IMR-90 (cell line): ENCODE results near the gene APEX1. TPM values are rescaled to one million over a fixed set of nuclear protein-coding genes. Genes with fewer than 3 reads are reported as not detected.
A peak's percentile ranks its signal among the peaks of the same experiment; 100 is the strongest.

ENCODE experiments used
- ATAC-seq: fragments of 200-7000 bp; cut with Tn5 transposase; 2 replicates; pipeline ENCODE4 v1.9.1; 2020; ENCODE audit warnings: low read depth, mild to moderate bottlenecking, moderate library complexity
- BruUV-seq: library from RNA; stranded (reverse); fragments of 400-500 nt; replicated peaks from 2 replicates; lab custom pipeline; 2021; lab: Mats Ljungman, UMichigan
- CTCF ChIA-PET: fragments of 300-600 bp; formaldehyde crosslinking; extraction: SDS; loops from one replicate; lab custom pipeline; 2021; ENCODE audit warnings: antibody characterized with exemption; lab: Yijun Ruan, JAX
- POLR2A ChIA-PET: fragments of 300-600 bp; sonication (Branson Sonifier 250); formaldehyde crosslinking; loops from one replicate; lab custom pipeline; 2022; ENCODE audit warnings: antibody characterized with exemption; ENCODE audit not compliant: unreplicated experiment; lab: Charles Lee
- DNase-seq: peaks from one replicate; pipeline ENCODE4 v3.0.0; 2013
- H2AFZ ChIP-seq: replicated peaks from 2 replicates; pipeline ENCODE3; 2013; ENCODE audit warnings: low read length, mild to moderate bottlenecking; ENCODE audit not compliant: poor library complexity
- H2AK5ac ChIP-seq: 2 replicates; pipeline ENCODE4 v1.6.1; 2013; ENCODE audit warnings: low read depth, low read length, inconsistent platforms
- H2AK9ac ChIP-seq: replicated peaks from 2 replicates; pipeline ENCODE3; 2013; ENCODE audit warnings: mild to moderate bottlenecking, low read depth, low read length, moderate library complexity; ENCODE audit not compliant: poor library complexity
- H2BK120ac ChIP-seq: 2 replicates; pipeline ENCODE4 v1.6.1; 2013; ENCODE audit warnings: low read depth, low read length, inconsistent platforms
- H2BK15ac ChIP-seq: 3 replicates; pipeline ENCODE4 v1.6.1; 2013; ENCODE audit warnings: low read depth, low read length, inconsistent platforms
- H2BK20ac ChIP-seq: 2 replicates; pipeline ENCODE4 v1.6.1; 2013; ENCODE audit warnings: low read depth, mild to moderate bottlenecking, inconsistent platforms, low read length, moderate library complexity
- H2BK5ac ChIP-seq: 2 replicates; pipeline ENCODE4 v1.6.1; 2013; ENCODE audit warnings: mild to moderate bottlenecking, low read depth, low read length, inconsistent platforms; ENCODE audit not compliant: poor library complexity, severe bottlenecking
- H3K14ac ChIP-seq: replicated peaks from 2 replicates; pipeline ENCODE4 v1.6.1; 2013; ENCODE audit warnings: low read depth, low read length, inconsistent platforms
- H3K18ac ChIP-seq: 2 replicates; pipeline ENCODE4 v1.6.1; 2013; ENCODE audit warnings: low read depth, low read length, control low read depth
- H3K23ac ChIP-seq: 2 replicates; pipeline ENCODE4 v1.6.1; 2013; ENCODE audit warnings: low read depth, low read length, inconsistent platforms
- H3K27ac ChIP-seq: 2 replicates; pipeline ENCODE4 v1.5.1; 2013; ENCODE audit warnings: mild to moderate bottlenecking, control low read depth, low read length; ENCODE audit not compliant: insufficient read depth
- H3K27me3 ChIP-seq: 2 replicates; pipeline ENCODE4 v1.6.1; 2013; ENCODE audit warnings: low read length; ENCODE audit not compliant: control insufficient read depth, insufficient read depth
- H3K36me3 ChIP-seq: 2 replicates; pipeline ENCODE4 v1.6.1; 2013; ENCODE audit warnings: low read length, mixed read lengths; ENCODE audit not compliant: control insufficient read depth, insufficient read depth
- H3K4ac ChIP-seq: 2 replicates; pipeline ENCODE4 v1.6.1; 2013; ENCODE audit warnings: low read depth, low read length, inconsistent platforms
- H3K4me1 ChIP-seq: 2 replicates; pipeline ENCODE4 v1.6.1; 2013; ENCODE audit warnings: low read length, mixed read lengths; ENCODE audit not compliant: control insufficient read depth, insufficient read depth
- H3K4me2 ChIP-seq: 2 replicates; pipeline ENCODE4 v1.6.1; 2013; ENCODE audit warnings: low read depth, mild to moderate bottlenecking, control low read depth, low read length, moderate library complexity
- H3K4me3 ChIP-seq: 2 replicates; pipeline ENCODE4 v1.5.1; 2013; ENCODE audit warnings: low read depth, mild to moderate bottlenecking, control low read depth, low read length, moderate library complexity; ENCODE audit not compliant: insufficient read depth
- H3K56ac ChIP-seq: 2 replicates; pipeline ENCODE4 v1.6.1; 2013; ENCODE audit warnings: low read length, inconsistent platforms; ENCODE audit not compliant: insufficient read depth; ENCODE audit errors: extremely low read depth
- H3K79me1 ChIP-seq, 2 experiments: 2 replicates each; pipeline ENCODE4 v1.6.1; 2013; ENCODE audit warnings: low read length in 2 of 2, inconsistent platforms in 1 of 2, low read depth in 1 of 2
- H3K9ac ChIP-seq: 2 replicates; pipeline ENCODE4 v1.6.1; 2013; ENCODE audit warnings: low read depth, low read length, control low read depth
- H3K9me1 ChIP-seq: 2 replicates; pipeline ENCODE4 v1.6.1; 2013; ENCODE audit warnings: low read length, inconsistent platforms; ENCODE audit not compliant: insufficient read depth
- H3K9me3 ChIP-seq: 2 replicates; pipeline ENCODE4 v1.6.1; 2013; ENCODE audit warnings: low read length; ENCODE audit not compliant: control insufficient read depth, insufficient read depth
- H4K20me1 ChIP-seq: 2 replicates; pipeline ENCODE4 v1.6.1; 2013; ENCODE audit warnings: low read length, inconsistent platforms; ENCODE audit not compliant: insufficient read depth
- H4K5ac ChIP-seq: 2 replicates; pipeline ENCODE4 v1.6.1; 2013; ENCODE audit warnings: mild to moderate bottlenecking, low read depth, low read length, control low read depth
- H4K8ac ChIP-seq, 2 experiments: 2 replicates each; pipeline ENCODE4 v1.6.1; 2013; ENCODE audit warnings: low read depth in 2 of 2, low read length in 2 of 2, control low read depth in 1 of 2, inconsistent platforms in 1 of 2
- H4K91ac ChIP-seq: 2 replicates; pipeline ENCODE4 v1.6.1; 2013; ENCODE audit warnings: low read depth, low read length, inconsistent platforms; ENCODE audit not compliant: insufficient read depth
- BHLHE40 ChIP-seq: fragments of 150-350 bp; IDR thresholded peaks from 2 replicates; pipeline ENCODE4 v1.6.1; 2016; ENCODE audit warnings: mild to moderate bottlenecking, low read depth, low read length
- CEBPB ChIP-seq: IDR thresholded peaks from 2 replicates; pipeline ENCODE4 v1.6.1; 2012; ENCODE audit warnings: low read depth, low read length, improper control_type of control experiment
- CHD1 ChIP-seq: IDR thresholded peaks from 2 replicates; pipeline ENCODE4 v1.6.1; 2012; ENCODE audit warnings: low read depth, low read length, improper control_type of control experiment
- FOS ChIP-seq: fragments of 150-350 bp; IDR thresholded peaks from 2 replicates; pipeline ENCODE4 v1.6.1; 2016; ENCODE audit warnings: low read depth, low read length
- MAFK ChIP-seq: IDR thresholded peaks from 2 replicates; pipeline ENCODE4 v1.6.1; 2012; ENCODE audit warnings: low read depth, low read length, improper control_type of control experiment
- MAZ ChIP-seq: IDR thresholded peaks from 2 replicates; pipeline ENCODE4 v1.6.1; 2012; ENCODE audit warnings: low read depth, mild to moderate bottlenecking, low read length, improper control_type of control experiment, moderate library complexity, borderline replicate concordance
- MXI1 ChIP-seq: IDR thresholded peaks from 2 replicates; pipeline ENCODE4 v1.6.1; 2012; ENCODE audit warnings: low read depth, mild to moderate bottlenecking, low read length, moderate library complexity, borderline replicate concordance
- NFE2L2 ChIP-seq: fragments of 150-350 bp; IDR thresholded peaks from 2 replicates; pipeline ENCODE4 v1.6.1; 2016; ENCODE audit warnings: low read depth, mild to moderate bottlenecking, low read length
- POLR2A ChIP-seq: IDR thresholded peaks from 2 replicates; pipeline ENCODE4 v1.6.1; 2012; ENCODE audit warnings: mild to moderate bottlenecking, low read depth, low read length
- RAD21 ChIP-seq: IDR thresholded peaks from 2 replicates; pipeline ENCODE4 v1.6.1; 2012; ENCODE audit warnings: low read length, improper control_type of control experiment
- RCOR1 ChIP-seq: IDR thresholded peaks from 2 replicates; pipeline ENCODE4 v1.6.1; 2012; ENCODE audit warnings: mild to moderate bottlenecking, low read length, improper control_type of control experiment; ENCODE audit not compliant: insufficient replicate concordance
- RFX5 ChIP-seq: IDR thresholded peaks from 2 replicates; pipeline ENCODE4 v1.8.0; 2012; ENCODE audit warnings: low read depth, mild to moderate bottlenecking, low read length, moderate library complexity
- SMC3 ChIP-seq: fragments of 150-350 bp; IDR thresholded peaks from 2 replicates; pipeline ENCODE4 v1.6.1; 2016; ENCODE audit warnings: low read depth, mild to moderate bottlenecking, antibody characterized with exemption, low read length, moderate library complexity
- WGBS, 2 experiments: methylation state at CpG; one replicate each; pipeline versions ENCODE4 v1.1.5 to v1.1.7; 2013; ENCODE audit warnings: missing lambda C conversion rate in 2 of 2; ENCODE audit not compliant: insufficient read length in 1 of 2; ENCODE audit errors: extremely low coverage in 2 of 2; 5-methylcytosine and 5-hydroxymethylcytosine counted together
- dilution Hi-C: fragments of 300-500 bp; cut with HindIII; formaldehyde crosslinking; loops from one replicate; pipeline ENCODE4 v1.14.3; 2018; ENCODE audit warnings: low sequenced_read_pairs; ENCODE audit not compliant: unreplicated experiment
- in situ Hi-C: fragments of 300-500 bp; cut with MboI; formaldehyde crosslinking; loops from 3 replicates; pipeline ENCODE4 v1.14.3; 2019; ENCODE audit warnings: low sequenced_read_pairs, inconsistent platforms, mixed read lengths
- intact Hi-C: fragments of 100-400 bp; cut with micrococcal nuclease; formaldehyde crosslinking; loops from 2 replicates; pipeline ENCODE4 v1.10.0; 2022
- polyA plus RNA-seq, 3 experiments: library from polyadenylated mRNA; depleted of rRNA; stranded (reverse); fragments of >200 nt; gene quantifications; 2 replicates each; pipeline ENCODE4 v1.2.3, GENCODE V29; 2012; ENCODE audit warnings: low replicate concordance in 1 of 3
- total RNA-seq: library from RNA; depleted of rRNA; stranded (reverse); fragments of >200 nt; gene quantifications from 2 replicates; pipeline ENCODE4 v1.2.3, GENCODE V29; 2012
- TF ChIP-seq, protein P1 (sequence below): fragments of 150-350 bp; IDR thresholded peaks from 2 replicates; pipeline ENCODE4 v1.6.1; 2016; ENCODE audit warnings: low read depth, mild to moderate bottlenecking, low read length, moderate library complexity, borderline replicate concordance
- TF ChIP-seq, protein P2 (sequence below): conservative IDR thresholded peaks from 2 replicates; pipeline ENCODE4 v1.5.1; 2012; ENCODE audit warnings: mild to moderate bottlenecking, low read depth, low read length, improper control_type of control experiment
- TF ChIP-seq, protein P3 (sequence below): fragments of 150-350 bp; IDR thresholded peaks from 2 replicates; pipeline ENCODE4 v1.6.1; 2017; ENCODE audit warnings: mild to moderate bottlenecking, antibody characterized with exemption, low read length, low read depth

Gene APEX1
- total and polyA plus RNA-seq, 2 of the 4 experiments (the other 2 are of a cell fraction), result 125 to 241 TPM

DNA sequence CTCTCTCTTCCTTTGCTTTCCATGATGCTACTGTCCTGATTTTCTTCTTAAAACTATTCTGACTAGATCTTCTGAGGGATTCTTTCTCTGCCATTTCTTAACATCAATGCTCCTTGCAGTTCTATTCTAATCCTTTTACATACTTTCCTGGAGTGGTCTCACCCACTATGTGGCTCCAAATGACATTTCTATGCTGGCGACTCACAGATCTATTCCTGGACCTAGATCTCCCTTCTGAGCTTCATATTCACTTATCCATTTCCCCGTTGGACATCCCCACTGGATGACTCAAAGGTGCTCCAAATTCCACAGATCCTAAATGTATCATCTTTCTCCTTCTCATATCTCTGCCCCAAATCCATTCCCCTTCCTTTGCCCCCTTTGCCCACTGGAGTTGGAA is 45.8 kb upstream of the APEX1 start:
- intact Hi-C loops (loop anchor here (5.0 kb wide), 1 partner anchor 52 kb away; no protein-coding TSS in a partner anchor), dilution Hi-C loops (no loop called here), in situ Hi-C loops (no loop called here)
- H4K20me1 ChIP-seq, result no peaks in the 10 kb centered on the region
- TF ChIP-seq, protein P1, sequence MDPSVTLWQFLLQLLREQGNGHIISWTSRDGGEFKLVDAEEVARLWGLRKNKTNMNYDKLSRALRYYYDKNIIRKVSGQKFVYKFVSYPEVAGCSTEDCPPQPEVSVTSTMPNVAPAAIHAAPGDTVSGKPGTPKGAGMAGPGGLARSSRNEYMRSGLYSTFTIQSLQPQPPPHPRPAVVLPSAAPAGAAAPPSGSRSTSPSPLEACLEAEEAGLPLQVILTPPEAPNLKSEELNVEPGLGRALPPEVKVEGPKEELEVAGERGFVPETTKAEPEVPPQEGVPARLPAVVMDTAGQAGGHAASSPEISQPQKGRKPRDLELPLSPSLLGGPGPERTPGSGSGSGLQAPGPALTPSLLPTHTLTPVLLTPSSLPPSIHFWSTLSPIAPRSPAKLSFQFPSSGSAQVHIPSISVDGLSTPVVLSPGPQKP, result no peak
- TF ChIP-seq, protein P2, sequence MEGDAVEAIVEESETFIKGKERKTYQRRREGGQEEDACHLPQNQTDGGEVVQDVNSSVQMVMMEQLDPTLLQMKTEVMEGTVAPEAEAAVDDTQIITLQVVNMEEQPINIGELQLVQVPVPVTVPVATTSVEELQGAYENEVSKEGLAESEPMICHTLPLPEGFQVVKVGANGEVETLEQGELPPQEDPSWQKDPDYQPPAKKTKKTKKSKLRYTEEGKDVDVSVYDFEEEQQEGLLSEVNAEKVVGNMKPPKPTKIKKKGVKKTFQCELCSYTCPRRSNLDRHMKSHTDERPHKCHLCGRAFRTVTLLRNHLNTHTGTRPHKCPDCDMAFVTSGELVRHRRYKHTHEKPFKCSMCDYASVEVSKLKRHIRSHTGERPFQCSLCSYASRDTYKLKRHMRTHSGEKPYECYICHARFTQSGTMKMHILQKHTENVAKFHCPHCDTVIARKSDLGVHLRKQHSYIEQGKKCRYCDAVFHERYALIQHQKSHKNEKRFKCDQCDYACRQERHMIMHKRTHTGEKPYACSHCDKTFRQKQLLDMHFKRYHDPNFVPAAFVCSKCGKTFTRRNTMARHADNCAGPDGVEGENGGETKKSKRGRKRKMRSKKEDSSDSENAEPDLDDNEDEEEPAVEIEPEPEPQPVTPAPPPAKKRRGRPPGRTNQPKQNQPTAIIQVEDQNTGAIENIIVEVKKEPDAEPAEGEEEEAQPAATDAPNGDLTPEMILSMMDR, result no peak
- TF ChIP-seq MXI1 (no peak), RFX5 (no peak), SMC3 (no peak), POLR2A (no peak), RAD21 (no peak), MAFK (no peak), NFE2L2 (no peak), BHLHE40 (no peak), RCOR1 (no peak), CEBPB (no peak), FOS (no peak; the same call in 1 of the 2 replicates), CHD1 (no peak), MAZ (no peak)
- TF ChIP-seq, protein P3, sequence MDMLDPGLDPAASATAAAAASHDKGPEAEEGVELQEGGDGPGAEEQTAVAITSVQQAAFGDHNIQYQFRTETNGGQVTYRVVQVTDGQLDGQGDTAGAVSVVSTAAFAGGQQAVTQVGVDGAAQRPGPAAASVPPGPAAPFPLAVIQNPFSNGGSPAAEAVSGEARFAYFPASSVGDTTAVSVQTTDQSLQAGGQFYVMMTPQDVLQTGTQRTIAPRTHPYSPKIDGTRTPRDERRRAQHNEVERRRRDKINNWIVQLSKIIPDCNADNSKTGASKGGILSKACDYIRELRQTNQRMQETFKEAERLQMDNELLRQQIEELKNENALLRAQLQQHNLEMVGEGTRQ, result no peak
- BruUV-seq, result no TSS peak
- 80% methylated on average over 1 of the region's 2 CpGs; no CpG with 5 or more reads in 1 of the 2 experiments for WGBS, 2 experiments
- no peak overlapping the region for H2BK5ac ChIP-seq
- H3K4ac ChIP-seq, result no peak overlapping the region
- H3K56ac ChIP-seq, result no peak overlapping the region
- H3K79me1 ChIP-seq, result peaks cover 10 to 46% of the 10 kb centered on the region in 2 experiments; a peak in 3 of 4 replicates
- no peak overlapping the region for H2BK15ac ChIP-seq
- peaks cover 33% of the 10 kb centered on the region for H3K36me3 ChIP-seq
- no peak overlapping the region; the same call in 1 of the 2 replicates for H2BK120ac ChIP-seq
- H3K9ac ChIP-seq, result no peak overlapping the region
- CTCF ChIA-PET, result no interaction called here
- no peak overlapping the region for H4K91ac ChIP-seq
- no peak overlapping the region for H3K23ac ChIP-seq
- H2BK20ac ChIP-seq, result no peak overlapping the region
- peaks cover 4% of the 10 kb centered on the region; the same call in 1 of the 2 replicates for H3K9me1 ChIP-seq
- H3K4me3 ChIP-seq, result no peak overlapping the region
- no peak overlapping the region for H2AK9ac ChIP-seq
- ATAC-seq (no peak), DNase-seq (peak; percentile 73)
- H3K9me3 ChIP-seq, result no peaks in the 10 kb centered on the region
- peaks cover 4% of the 10 kb centered on the region; the same call in 1 of the 2 replicates for H3K4me1 ChIP-seq
- H4K5ac ChIP-seq, result no peak overlapping the region
- no peak overlapping the region for H3K27ac ChIP-seq
- no peaks in the 10 kb centered on the region for H3K27me3 ChIP-seq
- POLR2A ChIA-PET, result no interaction called here
- H2AFZ ChIP-seq, result no peak overlapping the region
- no peak overlapping the region for H2AK5ac ChIP-seq
- no peak overlapping the region for H3K18ac ChIP-seq
- H3K4me2 ChIP-seq, result peak overlapping the region; percentile 53; the same call in 1 of the 2 replicates
- H4K8ac ChIP-seq, result no peak overlapping the region
- no peak overlapping the region for H3K14ac ChIP-seq
